Measurements from ENCODE around the gene FATE1.

The FATE1 gene

GRCh38 chrX:151743651-151744470, 28.0 kb downstream of the FATE1 start:
- Histone ChIP-seq H3K9me3 (no peaks in the 10 kb centered on the region), H3K36me3 (no peaks in the 10 kb centered on the region), H3K4me3 (no peak overlapping the region), H3K27me3 (no peaks in the 10 kb centered on the region), H3K4me1 (no peaks in the 10 kb centered on the region), H3K27ac (no peak overlapping the region)
- TF ChIP-seq, protein P1, sequence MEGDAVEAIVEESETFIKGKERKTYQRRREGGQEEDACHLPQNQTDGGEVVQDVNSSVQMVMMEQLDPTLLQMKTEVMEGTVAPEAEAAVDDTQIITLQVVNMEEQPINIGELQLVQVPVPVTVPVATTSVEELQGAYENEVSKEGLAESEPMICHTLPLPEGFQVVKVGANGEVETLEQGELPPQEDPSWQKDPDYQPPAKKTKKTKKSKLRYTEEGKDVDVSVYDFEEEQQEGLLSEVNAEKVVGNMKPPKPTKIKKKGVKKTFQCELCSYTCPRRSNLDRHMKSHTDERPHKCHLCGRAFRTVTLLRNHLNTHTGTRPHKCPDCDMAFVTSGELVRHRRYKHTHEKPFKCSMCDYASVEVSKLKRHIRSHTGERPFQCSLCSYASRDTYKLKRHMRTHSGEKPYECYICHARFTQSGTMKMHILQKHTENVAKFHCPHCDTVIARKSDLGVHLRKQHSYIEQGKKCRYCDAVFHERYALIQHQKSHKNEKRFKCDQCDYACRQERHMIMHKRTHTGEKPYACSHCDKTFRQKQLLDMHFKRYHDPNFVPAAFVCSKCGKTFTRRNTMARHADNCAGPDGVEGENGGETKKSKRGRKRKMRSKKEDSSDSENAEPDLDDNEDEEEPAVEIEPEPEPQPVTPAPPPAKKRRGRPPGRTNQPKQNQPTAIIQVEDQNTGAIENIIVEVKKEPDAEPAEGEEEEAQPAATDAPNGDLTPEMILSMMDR (IDR thresholded peaks at IDR 0.05): no peak
- intact Hi-C loops (cut with DNase I; ENCODE audit: low total_unique reads): no loop called here
- DNase-seq: no peak

DNA sequence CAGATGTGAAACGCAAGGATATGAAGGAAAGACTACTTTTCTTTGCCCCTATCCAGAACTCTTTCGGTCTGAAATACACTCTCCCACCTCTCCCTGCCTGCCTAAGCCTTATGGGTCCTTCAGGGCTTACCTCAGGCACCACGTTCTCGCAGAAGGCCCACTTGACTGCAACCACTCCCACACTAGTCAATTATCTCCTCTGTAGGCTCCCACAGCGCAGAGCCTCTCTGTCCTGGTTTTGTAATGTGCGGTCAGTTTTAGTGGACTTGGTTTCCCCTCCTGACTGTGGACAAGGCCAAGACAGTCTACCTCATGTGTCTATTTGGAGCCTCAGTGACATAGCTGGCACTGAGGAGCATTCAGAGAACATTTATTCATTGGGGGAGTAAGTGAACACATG, 29.8 kb downstream of the FATE1 start:
- TF ChIP-seq, protein P1 (IDR thresholded peaks at IDR 0.05): no peak
- no peak for DNase-seq
- Histone ChIP-seq H3K4me1 (no peaks in the 10 kb centered on the region), H3K9me3 (no peaks in the 10 kb centered on the region), H3K27me3 (no peaks in the 10 kb centered on the region), H3K4me3 (no peak overlapping the region), H3K36me3 (no peaks in the 10 kb centered on the region), H3K27ac (no peak overlapping the region)
- intact Hi-C loops (cut with DNase I; ENCODE audit: low total_unique reads): no loop called here

GRCh38 chrX:151746502-151746901, 30.7 kb downstream of the FATE1 start:
- no peaks in the 10 kb centered on the region for H3K36me3 ChIP-seq
- no peak overlapping the region for H3K27ac ChIP-seq
- no peak overlapping the region for H3K4me3 ChIP-seq
- H3K4me1 ChIP-seq: no peaks in the 10 kb centered on the region
- no peak for DNase-seq
- no peaks in the 10 kb centered on the region for H3K27me3 ChIP-seq
- TF ChIP-seq, protein P1 (IDR thresholded peaks at IDR 0.05): no peak
- intact Hi-C loops (cut with DNase I; ENCODE audit: low total_unique reads): no loop called here
- H3K9me3 ChIP-seq: no peaks in the 10 kb centered on the region

- H3K9me3 ChIP-seq: no peaks in the 10 kb centered on the region
- H3K36me3 ChIP-seq: no peaks in the 10 kb centered on the region
- H3K27ac ChIP-seq: no peak overlapping the region
- TF ChIP-seq, protein P1 (IDR thresholded peaks at IDR 0.05): no peak
- intact Hi-C loops (cut with DNase I; ENCODE audit: low total_unique reads): loop anchor here (5.0 kb wide), 1 partner anchor 882 kb away; no protein-coding TSS in a partner anchor
- no peak overlapping the region for H3K4me3 ChIP-seq
- no peaks in the 10 kb centered on the region for H3K27me3 ChIP-seq
- peaks cover 0 to 8% (median 2%) of the 10 kb centered on the region in 4 donors for H3K4me1 ChIP-seq
- no peak for DNase-seq
These were observed 34.7 kb downstream of the FATE1 start for GRCh38 chrX:151750511-151750910.

DNA sequence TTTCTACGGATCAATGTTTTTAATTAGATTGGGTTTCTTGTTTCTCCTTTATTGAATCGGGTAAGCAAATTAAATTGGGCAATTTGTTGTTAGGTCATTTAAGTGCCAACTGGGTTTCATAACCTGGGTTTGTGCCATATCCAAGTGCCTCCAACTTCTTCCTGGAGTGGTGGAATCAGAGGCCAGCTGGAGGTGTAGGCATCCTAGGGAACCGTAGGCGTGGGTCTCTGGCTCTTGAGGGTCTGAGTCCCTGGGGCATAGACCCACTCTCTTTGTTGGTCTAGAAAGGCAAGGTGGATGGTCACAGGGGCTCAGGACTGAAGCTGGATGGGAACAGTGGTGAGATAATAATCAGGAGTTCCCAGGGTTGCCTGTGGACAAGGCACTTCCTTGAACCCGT, 37.0 kb downstream of the FATE1 start:
- no peaks in the 10 kb centered on the region for H3K27me3 ChIP-seq
- H3K4me1 ChIP-seq: peaks cover 0 to 8% (median 2%) of the 10 kb centered on the region in 4 donors
- no peak overlapping the region for H3K4me3 ChIP-seq
- H3K36me3 ChIP-seq: no peaks in the 10 kb centered on the region
- TF ChIP-seq, protein P1 (IDR thresholded peaks at IDR 0.05): no peak
- intact Hi-C loops (cut with DNase I; ENCODE audit: low total_unique reads): loop anchor here (5.0 kb wide), 1 partner anchor 879 kb away; no protein-coding TSS in a partner anchor
- no peak for DNase-seq
- no peak overlapping the region for H3K27ac ChIP-seq
- H3K9me3 ChIP-seq: no peaks in the 10 kb centered on the region
